ENCODE data around the gene COQ4. TPM values are rescaled to one million over a fixed set of nuclear protein-coding genes. Genes with fewer than 3 reads are reported as not detected.

Gene COQ4
- polyA plus RNA-seq, 1 of the 3 experiments (the other 2 are of a cell fraction) = 57.2 TPM

- Histone ChIP-seq H3K36me3 (replicated peaks in 1 of 2; ENCODE audit: control insufficient read depth in 1 of 2, insufficient read depth in 2 of 2, low read length in 1 of 2) (peaks cover 32 to 52% of the 10 kb centered on the region in 2 experiments), H3F3A (replicated peaks; ENCODE audit: insufficient read depth) (no peaks in the 10 kb centered on the region), H2AFZ (ENCODE audit: low read depth) (no peak overlapping the region), H3K4me1 (ENCODE audit: control insufficient read depth in 1 of 2, insufficient read depth in 2 of 2, low read depth in 1 of 2, low read length in 1 of 2) (no peaks in the 10 kb centered on the region), H3K27me3 (ENCODE audit: insufficient read depth) (no peaks in the 10 kb centered on the region), H3K27ac (ENCODE audit: low read depth in 2 of 2, low read length in 1 of 2) (no peak overlapping the region), H3K9me2 (no peaks in the 10 kb centered on the region), H3K9me3 (no peaks in the 10 kb centered on the region), H4K20me1 (ENCODE audit: insufficient read depth) (no peaks in the 10 kb centered on the region), H3K4me3 (ENCODE audit: low read depth in 2 of 2, low read length in 1 of 2) (no peak overlapping the region), H3K79me2 (ENCODE audit: insufficient read depth) (no peaks in the 10 kb centered on the region), H3K9ac (no peak overlapping the region), H3K4me2 (no peak overlapping the region)
- DNase-seq = no peak
- no peak for TF ChIP-seq EP300 (IDR thresholded peaks at IDR 0.05; ENCODE audit: borderline replicate concordance in 1 of 2, low read depth in 1 of 2, low read length in 1 of 2)
- no peak for TF ChIP-seq ZBTB33 (IDR thresholded peaks at IDR 0.05; ENCODE audit: borderline replicate concordance, low read depth)
- TF ChIP-seq CHD2 (IDR thresholded peaks at IDR 0.05; ENCODE audit: low read length, partially characterized antibody) = no peak
- TF ChIP-seq TAF1 (IDR thresholded peaks at IDR 0.05; ENCODE audit: borderline replicate concordance, low read depth, low read length) = no peak
- ChIA-PET CTCF (interaction anchor here (0.7 to 1.3 kb wide), 2 partner anchors 19 to 27 kb away, joined by 3 read pairs; no protein-coding TSS in a partner anchor), POLR2A (interaction anchor here (0.7 kb wide), 1 partner anchor 142 kb away, joined by 3 read pairs; no protein-coding TSS in a partner anchor)
- 96% methylated on average over 4 of the region's 4 CpGs for WGBS (ENCODE audit: low lambda C conversion rate)
Measured at GRCh38 chr9:128314697-128315096, 7.9 kb upstream of the COQ4 start.

DNA sequence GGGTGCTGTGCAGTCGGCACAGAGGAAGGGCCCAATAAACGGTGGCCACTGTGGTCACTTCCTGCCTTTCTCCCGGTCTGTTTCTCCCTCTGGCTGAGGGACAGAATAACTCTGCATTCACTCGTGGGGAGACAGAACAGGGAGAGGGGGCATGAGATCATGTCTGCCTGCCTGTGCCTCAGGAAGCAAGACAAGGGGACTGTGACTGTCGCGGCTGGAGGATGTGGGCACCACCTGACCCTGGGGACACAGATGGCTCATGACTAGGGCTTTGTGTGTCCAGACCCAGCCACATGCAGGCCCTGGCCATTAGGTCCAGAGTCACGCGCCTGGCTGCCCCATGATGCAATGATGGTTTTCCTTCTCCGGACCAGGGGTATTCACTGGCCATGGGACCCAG is 6.2 kb upstream of the COQ4 start:
- ChIA-PET CTCF (no interaction called here), POLR2A (no interaction called here)
- H3K9ac ChIP-seq = no peak overlapping the region
- no peaks in the 10 kb centered on the region for H3K9me3 ChIP-seq
- no peaks in the 10 kb centered on the region for H4K20me1 ChIP-seq (ENCODE audit: insufficient read depth)
- no peaks in the 10 kb centered on the region for H3K27me3 ChIP-seq (ENCODE audit: insufficient read depth)
- no peak overlapping the region for H3K4me3 ChIP-seq (ENCODE audit: low read depth in 2 of 2, low read length in 1 of 2)
- peaks cover 0 to 3% of the 10 kb centered on the region in 2 experiments; a peak in 1 of 4 replicates for H3K4me1 ChIP-seq (ENCODE audit: control insufficient read depth in 1 of 2, insufficient read depth in 2 of 2, low read depth in 1 of 2, low read length in 1 of 2)
- H3F3A ChIP-seq (replicated peaks; ENCODE audit: insufficient read depth) = no peaks in the 10 kb centered on the region
- peaks cover 32 to 36% of the 10 kb centered on the region in 2 experiments for H3K36me3 ChIP-seq (replicated peaks in 1 of 2; ENCODE audit: control insufficient read depth in 1 of 2, insufficient read depth in 2 of 2, low read length in 1 of 2)
- no peaks in the 10 kb centered on the region for H3K9me2 ChIP-seq
- no peak overlapping the region for H2AFZ ChIP-seq (ENCODE audit: low read depth)
- H3K4me2 ChIP-seq = no peak overlapping the region
- WGBS (ENCODE audit: low lambda C conversion rate) = 81% methylated on average over 9 of the region's 9 CpGs
- peaks cover 10% of the 10 kb centered on the region for H3K79me2 ChIP-seq (ENCODE audit: insufficient read depth)
- H3K27ac ChIP-seq (ENCODE audit: low read depth in 2 of 2, low read length in 1 of 2) = no peak overlapping the region
- TF ChIP-seq TCF12 (IDR thresholded peaks at IDR 0.05) = no peak
- TF ChIP-seq, protein P1, sequence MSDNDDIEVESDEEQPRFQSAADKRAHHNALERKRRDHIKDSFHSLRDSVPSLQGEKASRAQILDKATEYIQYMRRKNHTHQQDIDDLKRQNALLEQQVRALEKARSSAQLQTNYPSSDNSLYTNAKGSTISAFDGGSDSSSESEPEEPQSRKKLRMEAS (IDR thresholded peaks at IDR 0.05; ENCODE audit: low read depth) = no peak
- TF ChIP-seq, protein P2, sequence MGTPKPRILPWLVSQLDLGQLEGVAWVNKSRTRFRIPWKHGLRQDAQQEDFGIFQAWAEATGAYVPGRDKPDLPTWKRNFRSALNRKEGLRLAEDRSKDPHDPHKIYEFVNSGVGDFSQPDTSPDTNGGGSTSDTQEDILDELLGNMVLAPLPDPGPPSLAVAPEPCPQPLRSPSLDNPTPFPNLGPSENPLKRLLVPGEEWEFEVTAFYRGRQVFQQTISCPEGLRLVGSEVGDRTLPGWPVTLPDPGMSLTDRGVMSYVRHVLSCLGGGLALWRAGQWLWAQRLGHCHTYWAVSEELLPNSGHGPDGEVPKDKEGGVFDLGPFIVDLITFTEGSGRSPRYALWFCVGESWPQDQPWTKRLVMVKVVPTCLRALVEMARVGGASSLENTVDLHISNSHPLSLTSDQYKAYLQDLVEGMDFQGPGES (IDR thresholded peaks at IDR 0.05; ENCODE audit: low read depth, low read length) = no peak
- TF ChIP-seq ZBTB33 (IDR thresholded peaks at IDR 0.05; ENCODE audit: borderline replicate concordance, low read depth) = no peak
- TF ChIP-seq SIN3A (IDR thresholded peaks at IDR 0.05; ENCODE audit: borderline replicate concordance, low read depth, low read length) = no peak
- TF ChIP-seq EP300 (IDR thresholded peaks at IDR 0.05; ENCODE audit: borderline replicate concordance in 1 of 2, low read depth in 1 of 2, low read length in 1 of 2) = no peak
- TF ChIP-seq CHD2 (IDR thresholded peaks at IDR 0.05; ENCODE audit: low read length, partially characterized antibody) = no peak
- TF ChIP-seq ELF1 (IDR thresholded peaks at IDR 0.05) = no peak
- TF ChIP-seq, protein P3, sequence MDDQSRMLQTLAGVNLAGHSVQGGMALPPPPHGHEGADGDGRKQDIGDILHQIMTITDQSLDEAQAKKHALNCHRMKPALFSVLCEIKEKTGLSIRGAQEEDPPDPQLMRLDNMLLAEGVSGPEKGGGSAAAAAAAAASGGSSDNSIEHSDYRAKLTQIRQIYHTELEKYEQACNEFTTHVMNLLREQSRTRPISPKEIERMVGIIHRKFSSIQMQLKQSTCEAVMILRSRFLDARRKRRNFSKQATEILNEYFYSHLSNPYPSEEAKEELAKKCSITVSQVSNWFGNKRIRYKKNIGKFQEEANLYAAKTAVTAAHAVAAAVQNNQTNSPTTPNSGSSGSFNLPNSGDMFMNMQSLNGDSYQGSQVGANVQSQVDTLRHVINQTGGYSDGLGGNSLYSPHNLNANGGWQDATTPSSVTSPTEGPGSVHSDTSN (IDR thresholded peaks at IDR 0.05) = no peak
- no peak for TF ChIP-seq RAD21 (IDR thresholded peaks at IDR 0.05; ENCODE audit: low read length)
- TF ChIP-seq MEF2A (IDR thresholded peaks at IDR 0.05; ENCODE audit: borderline replicate concordance, low read depth) = no peak
- TF ChIP-seq CTCF (IDR thresholded peaks at IDR 0.05) = no peak
- no peak for DNase-seq

Data from SK-N-SH (cell line).